D341Med (cell line): ENCODE data around the gene MEIS3.

Experiments
- DNase-seq: peaks from one replicate; pipeline ENCODE4 v3.0.0; 2012; ENCODE audit warnings: low spot score

The MEIS3 gene

GRCh38 chr19:47419030-47419783 is at the start of gene MEIS3:
Gene MEIS3 (minus strand): TSS chr19:47419527. CDS start chr19:47419081, 446 bp downstream.
- DNase-seq = peak; percentile 71

GRCh38 chr19:47467914-47468313 is 48.6 kb upstream of the MEIS3 start:
- no peak for DNase-seq

- DNase-seq = no peak
Measured at GRCh38 chr19:47465957-47466356, 46.6 kb upstream of the MEIS3 start.

GRCh38 chr19:47464675-47465419 is 45.5 kb upstream of the MEIS3 start:
- no peak for DNase-seq

- no peak for DNase-seq
Measured at GRCh38 chr19:47461876-47462275, 42.5 kb upstream of the MEIS3 start.

- no peak for DNase-seq
Measured at GRCh38 chr19:47459477-47459876, 40.1 kb upstream of the MEIS3 start.

- DNase-seq = no peak
Measured at GRCh38 chr19:47458672-47459071, 39.3 kb upstream of the MEIS3 start.

GRCh38 chr19:47456721-47457474 is 37.6 kb upstream of the MEIS3 start:
- no peak for DNase-seq

GRCh38 chr19:47450478-47450877 is 31.2 kb upstream of the MEIS3 start:
- no peak for DNase-seq

- DNase-seq = no peak
Measured at GRCh38 chr19:47448360-47448727, 29.0 kb upstream of the MEIS3 start.

GRCh38 chr19:47447470-47448359 is 28.4 kb upstream of the MEIS3 start:
- DNase-seq = peak; percentile 64

GRCh38 chr19:47446534-47447469 is 27.5 kb upstream of the MEIS3 start:
- no peak for DNase-seq

GRCh38 chr19:47445937-47446402 is 26.6 kb upstream of the MEIS3 start:
- DNase-seq = peak; percentile 81

- no peak for DNase-seq
Measured at GRCh38 chr19:47445527-47445926, 26.2 kb upstream of the MEIS3 start.

- no peak for DNase-seq
Measured at GRCh38 chr19:47444388-47444821, 25.1 kb upstream of the MEIS3 start.

GRCh38 chr19:47443331-47443730 is 24.0 kb upstream of the MEIS3 start:
- DNase-seq = no peak

GRCh38 chr19:47438793-47439220 is 19.5 kb upstream of the MEIS3 start:
- DNase-seq = no peak

- no peak for DNase-seq
Measured at GRCh38 chr19:47437500-47437899, 18.2 kb upstream of the MEIS3 start.

- DNase-seq = peak; percentile 89
Measured at GRCh38 chr19:47436712-47437401, 17.5 kb upstream of the MEIS3 start.
